GM12873 (cell line): ENCODE data around the gene RGS9BP.
A peak's percentile ranks its signal among the peaks of the same experiment; 100 is the strongest.

Experiments used
- TF ChIP-seq, protein P1 (sequence below): IDR thresholded peaks from 2 replicates; pipeline ENCODE4 v1.5.1; 2012; ENCODE audit warnings: low read depth, mild to moderate bottlenecking, moderate library complexity, low read length, control low read depth; ENCODE audit not compliant: insufficient read depth; ENCODE audit errors: missing control alignments

The RGS9BP gene

DNA sequence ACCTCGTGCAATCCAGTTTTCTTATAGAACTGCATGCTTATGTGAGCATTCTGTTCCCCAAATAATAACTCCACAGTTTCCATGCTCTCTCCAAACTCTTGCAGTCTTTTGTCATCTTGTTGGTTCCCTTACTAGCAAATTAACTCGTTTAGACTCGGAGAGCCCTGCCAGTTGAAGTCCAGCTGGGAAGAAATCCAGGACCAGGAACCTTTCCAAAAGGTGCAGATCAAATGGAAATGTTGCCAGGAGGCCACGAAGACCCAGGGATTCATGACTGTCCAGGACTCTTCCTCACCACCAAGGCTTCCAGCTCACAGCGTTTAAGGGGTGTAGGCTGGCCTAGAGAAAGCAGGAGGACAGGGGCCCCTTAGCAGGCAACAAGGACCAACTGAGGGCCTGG is 41.8 kb downstream of the RGS9BP start:
- TF ChIP-seq, protein P1, sequence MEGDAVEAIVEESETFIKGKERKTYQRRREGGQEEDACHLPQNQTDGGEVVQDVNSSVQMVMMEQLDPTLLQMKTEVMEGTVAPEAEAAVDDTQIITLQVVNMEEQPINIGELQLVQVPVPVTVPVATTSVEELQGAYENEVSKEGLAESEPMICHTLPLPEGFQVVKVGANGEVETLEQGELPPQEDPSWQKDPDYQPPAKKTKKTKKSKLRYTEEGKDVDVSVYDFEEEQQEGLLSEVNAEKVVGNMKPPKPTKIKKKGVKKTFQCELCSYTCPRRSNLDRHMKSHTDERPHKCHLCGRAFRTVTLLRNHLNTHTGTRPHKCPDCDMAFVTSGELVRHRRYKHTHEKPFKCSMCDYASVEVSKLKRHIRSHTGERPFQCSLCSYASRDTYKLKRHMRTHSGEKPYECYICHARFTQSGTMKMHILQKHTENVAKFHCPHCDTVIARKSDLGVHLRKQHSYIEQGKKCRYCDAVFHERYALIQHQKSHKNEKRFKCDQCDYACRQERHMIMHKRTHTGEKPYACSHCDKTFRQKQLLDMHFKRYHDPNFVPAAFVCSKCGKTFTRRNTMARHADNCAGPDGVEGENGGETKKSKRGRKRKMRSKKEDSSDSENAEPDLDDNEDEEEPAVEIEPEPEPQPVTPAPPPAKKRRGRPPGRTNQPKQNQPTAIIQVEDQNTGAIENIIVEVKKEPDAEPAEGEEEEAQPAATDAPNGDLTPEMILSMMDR = no peak

DNA sequence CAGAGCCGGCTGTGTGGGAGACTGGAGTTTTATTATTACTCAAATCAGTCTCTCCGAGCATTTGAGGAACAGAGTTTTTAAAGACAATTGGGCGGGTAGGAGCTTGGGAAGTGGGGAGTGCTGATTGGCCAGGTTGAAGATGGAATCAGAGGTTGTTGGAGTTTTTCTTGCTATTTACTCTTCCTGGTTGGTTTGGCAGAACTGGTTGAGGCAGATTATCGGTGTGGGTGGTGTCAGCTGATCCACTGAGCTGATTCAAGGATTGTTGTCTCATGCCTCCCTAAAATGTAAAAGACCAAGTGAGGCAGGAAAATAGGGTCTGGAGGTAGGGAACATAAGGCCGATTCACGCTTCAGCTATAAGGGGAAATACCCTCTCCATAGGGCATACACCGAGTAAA is 42.6 kb downstream of the RGS9BP start:
- TF ChIP-seq, protein P1 = no peak

DNA sequence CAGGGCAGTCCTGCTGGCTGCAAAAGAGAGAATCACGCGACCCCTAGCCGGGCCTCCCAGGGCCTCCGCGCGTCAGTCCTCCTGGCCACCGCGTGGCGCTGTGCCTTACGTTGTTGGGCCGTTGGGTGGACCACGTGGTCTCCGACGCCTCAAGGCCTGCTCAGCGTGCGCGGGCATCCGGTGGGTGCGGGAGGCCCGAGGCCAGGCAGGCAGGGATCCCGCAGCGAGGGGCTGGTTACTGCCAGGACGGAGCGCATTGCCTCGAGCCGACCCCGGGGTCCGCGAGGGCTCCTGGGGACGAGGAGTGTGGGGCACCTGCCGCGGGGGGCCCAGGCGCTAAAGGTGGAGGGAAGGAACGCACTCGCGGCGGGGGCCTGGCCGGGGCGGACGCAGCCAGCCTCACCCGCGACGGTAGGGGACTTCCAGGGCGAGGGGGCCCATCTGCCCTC is 44.0 kb downstream of the RGS9BP start, which contains the start of gene TDRD12:
Gene TDRD12 (plus strand): TSS at position 157 of the 449 bp plus-strand sequence. CDS start 306 bp downstream, outside the sequence.
- TF ChIP-seq, protein P1 = peak; percentile 11

DNA sequence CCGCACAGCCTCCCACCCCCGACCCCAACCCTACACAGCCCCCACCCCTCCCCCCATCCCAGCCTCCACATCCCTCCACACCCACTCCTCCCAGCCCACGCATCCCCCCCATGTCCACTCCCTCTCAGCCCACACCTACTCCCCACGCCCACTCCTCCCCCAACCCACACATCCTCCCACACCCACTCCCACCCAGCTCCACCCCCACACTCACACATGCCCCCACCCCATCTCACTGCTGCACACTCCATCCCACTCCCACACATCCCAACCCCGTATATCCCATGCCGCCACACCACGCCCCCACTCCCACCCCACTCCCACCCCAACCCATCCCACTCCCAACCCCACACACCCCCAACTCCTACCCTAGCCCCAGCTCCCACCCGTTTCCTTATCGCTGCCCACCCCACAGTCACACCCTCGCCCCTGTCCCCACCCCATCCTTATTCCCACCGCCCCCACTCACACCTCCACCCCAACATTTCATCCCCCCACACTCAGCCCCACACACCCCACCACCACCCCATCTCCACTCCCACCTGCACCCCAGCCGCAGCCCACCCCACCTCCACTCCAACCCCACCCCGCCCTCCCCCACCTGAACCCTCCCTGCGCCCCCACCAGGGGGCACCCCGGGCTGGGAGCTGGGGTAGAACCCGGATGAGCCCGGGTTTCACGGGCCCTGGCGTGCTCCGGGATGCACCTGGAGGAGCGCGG is 44.7 kb downstream of the RGS9BP start:
- TF ChIP-seq, protein P1 = no peak

DNA sequence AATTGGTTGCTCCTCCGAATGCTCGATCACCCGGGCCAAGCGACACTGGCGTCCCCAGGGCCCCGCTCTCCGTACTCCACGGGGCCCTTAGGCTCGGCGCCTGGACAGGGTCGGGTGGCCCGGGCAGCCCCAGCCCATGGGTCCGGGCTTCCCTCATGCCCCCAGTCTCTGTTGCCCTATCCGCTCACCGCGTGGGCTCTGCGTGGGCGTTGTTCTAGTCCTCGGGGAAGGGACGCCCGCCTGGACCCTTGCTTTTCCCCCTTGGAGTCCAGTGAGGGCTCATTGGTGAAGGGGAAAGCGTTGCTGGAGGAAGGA is 45.2 kb downstream of the RGS9BP start:
- TF ChIP-seq, protein P1 = no peak
